ENCODE data around the gene ARHGEF17. TPM values are rescaled to one million over a fixed set of nuclear protein-coding genes. Genes with fewer than 3 reads are reported as not detected.

The ARHGEF17 gene
- total RNA-seq, 4 donors from 2014 or later = 54.0 to 125 (median 61.4) TPM

DNA sequence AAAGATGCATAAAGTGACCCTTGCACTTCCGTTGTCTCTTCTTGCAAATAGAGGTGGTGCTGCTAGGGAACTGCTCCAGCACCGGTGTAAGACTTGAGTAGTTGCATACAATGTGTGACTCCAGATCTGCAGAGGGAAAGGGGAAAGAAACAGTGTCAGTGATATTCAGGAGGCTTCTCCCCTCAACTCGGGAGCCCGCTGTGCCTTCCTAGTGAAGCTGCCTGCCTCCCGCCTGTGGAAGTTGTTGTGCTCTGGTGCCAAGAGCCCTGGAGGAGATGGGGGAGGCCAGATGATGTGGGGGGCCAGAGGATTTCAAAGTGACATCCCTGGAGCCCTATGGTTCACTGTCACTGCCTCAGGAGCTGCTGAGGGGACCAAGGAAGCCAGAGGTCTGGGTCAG, 98.5 kb downstream of the ARHGEF17 start:
- no peak for TF ChIP-seq POLR2A (IDR thresholded peaks at IDR 0.05)
- TF ChIP-seq, protein P1, sequence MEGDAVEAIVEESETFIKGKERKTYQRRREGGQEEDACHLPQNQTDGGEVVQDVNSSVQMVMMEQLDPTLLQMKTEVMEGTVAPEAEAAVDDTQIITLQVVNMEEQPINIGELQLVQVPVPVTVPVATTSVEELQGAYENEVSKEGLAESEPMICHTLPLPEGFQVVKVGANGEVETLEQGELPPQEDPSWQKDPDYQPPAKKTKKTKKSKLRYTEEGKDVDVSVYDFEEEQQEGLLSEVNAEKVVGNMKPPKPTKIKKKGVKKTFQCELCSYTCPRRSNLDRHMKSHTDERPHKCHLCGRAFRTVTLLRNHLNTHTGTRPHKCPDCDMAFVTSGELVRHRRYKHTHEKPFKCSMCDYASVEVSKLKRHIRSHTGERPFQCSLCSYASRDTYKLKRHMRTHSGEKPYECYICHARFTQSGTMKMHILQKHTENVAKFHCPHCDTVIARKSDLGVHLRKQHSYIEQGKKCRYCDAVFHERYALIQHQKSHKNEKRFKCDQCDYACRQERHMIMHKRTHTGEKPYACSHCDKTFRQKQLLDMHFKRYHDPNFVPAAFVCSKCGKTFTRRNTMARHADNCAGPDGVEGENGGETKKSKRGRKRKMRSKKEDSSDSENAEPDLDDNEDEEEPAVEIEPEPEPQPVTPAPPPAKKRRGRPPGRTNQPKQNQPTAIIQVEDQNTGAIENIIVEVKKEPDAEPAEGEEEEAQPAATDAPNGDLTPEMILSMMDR (IDR thresholded peaks at IDR 0.05) = no peak
- H3K9me3 ChIP-seq = no peaks in the 10 kb centered on the region
- H3K27me3 ChIP-seq = no peaks in the 10 kb centered on the region
- H3K4me1 ChIP-seq = no peaks in the 10 kb centered on the region
- H3K36me3 ChIP-seq = peaks cover 0 to 6% of the 10 kb centered on the region in 2 donors
- no peak overlapping the region for H3K4me3 ChIP-seq (replicated peaks in 1 of 3)
- WGBS, 2 donors = 85 to 86% methylated on average over 5 of the region's 5 CpGs
- no peak for DNase-seq
- no peak overlapping the region for H3K27ac ChIP-seq
- intact Hi-C loops (cut with DNase I) = no loop called here

DNA sequence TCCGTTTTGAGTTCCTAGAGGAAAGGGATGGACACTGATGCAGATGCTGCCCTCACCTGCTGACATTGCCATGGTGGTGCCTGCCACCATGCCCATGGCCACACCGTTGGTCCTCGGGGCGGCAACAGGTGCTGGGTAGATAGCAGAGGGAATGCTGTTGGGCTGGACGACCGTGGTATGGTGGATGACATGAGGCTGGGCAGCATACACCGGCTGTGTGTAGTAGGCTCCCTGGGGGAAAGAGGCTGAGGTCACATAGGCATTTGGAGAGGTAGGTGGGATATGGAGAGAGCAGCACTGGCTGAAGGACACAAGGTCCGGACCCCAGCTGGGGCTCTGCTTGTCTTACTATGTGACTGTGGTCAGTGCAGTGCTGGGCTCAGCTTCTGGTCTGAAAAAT, 101.4 kb downstream of the ARHGEF17 start:
- intact Hi-C loops (cut with DNase I) = no loop called here
- DNase-seq = no peak
- Histone ChIP-seq H3K27ac (no peak overlapping the region), H3K9me3 (no peaks in the 10 kb centered on the region), H3K4me3 (replicated peaks in 1 of 3) (no peak overlapping the region), H3K4me1 (no peaks in the 10 kb centered on the region), H3K36me3 (peaks cover 0 to 6% of the 10 kb centered on the region in 2 donors), H3K27me3 (no peaks in the 10 kb centered on the region)
- TF ChIP-seq, protein P1 (IDR thresholded peaks at IDR 0.05) = no peak
- no peak for TF ChIP-seq POLR2A (IDR thresholded peaks at IDR 0.05)
- 95 to 98% methylated on average over 8 of the region's 8 CpGs for WGBS, 2 donors

DNA sequence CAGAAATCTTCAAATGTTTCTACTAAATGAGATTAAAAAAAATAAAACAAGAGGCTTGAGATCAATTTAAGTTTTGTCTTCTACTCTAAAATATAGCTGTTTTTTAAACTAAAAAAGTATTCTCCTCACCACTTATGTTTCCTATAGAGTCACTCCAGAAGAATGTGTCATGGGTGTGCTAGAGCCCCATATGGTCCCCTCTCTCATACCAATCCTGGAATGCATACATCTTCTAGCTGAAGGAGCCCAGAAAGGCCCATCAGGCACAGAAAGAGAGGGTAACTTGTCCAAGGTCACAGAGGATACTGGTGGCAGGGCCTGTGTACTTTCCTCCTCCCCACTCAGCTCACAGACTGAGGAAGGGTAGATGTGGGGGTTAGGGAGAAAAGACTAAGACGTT, 102.6 kb downstream of the ARHGEF17 start:
- Histone ChIP-seq H3K27me3 (no peaks in the 10 kb centered on the region), H3K4me1 (no peaks in the 10 kb centered on the region), H3K27ac (no peak overlapping the region), H3K9me3 (no peaks in the 10 kb centered on the region), H3K4me3 (replicated peaks in 1 of 3) (no peak overlapping the region), H3K36me3 (peaks cover 0 to 6% of the 10 kb centered on the region in 2 donors)
- no peak for DNase-seq
- 67 to 94% methylated on average over 1 of the region's 1 CpG for WGBS, 2 donors
- TF ChIP-seq, protein P1 (IDR thresholded peaks at IDR 0.05) = no peak
- TF ChIP-seq POLR2A (IDR thresholded peaks at IDR 0.05) = no peak
- intact Hi-C loops (cut with DNase I) = no loop called here

DNA sequence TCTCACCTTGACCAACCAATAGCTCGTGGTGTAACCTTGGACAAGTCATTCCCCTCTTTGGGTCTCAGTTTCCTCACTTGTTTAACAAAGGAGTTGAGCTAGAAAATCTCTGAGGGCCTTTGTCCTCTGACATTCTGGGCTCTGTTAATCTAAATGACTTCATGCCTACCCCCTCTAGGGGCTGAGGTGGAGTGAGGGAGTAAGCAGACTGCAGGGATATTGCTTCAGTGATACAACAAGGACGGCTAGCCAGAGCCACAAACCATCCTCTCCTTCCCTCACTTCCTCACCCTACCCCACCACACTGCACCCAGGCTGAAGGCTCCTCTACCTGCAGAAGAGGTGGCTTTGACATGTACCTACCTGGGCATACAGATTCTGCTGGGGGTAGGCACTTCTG, 103.0 kb downstream of the ARHGEF17 start:
- TF ChIP-seq POLR2A (IDR thresholded peaks at IDR 0.05) = no peak
- TF ChIP-seq, protein P1 (IDR thresholded peaks at IDR 0.05) = no peak
- Histone ChIP-seq H3K27me3 (no peaks in the 10 kb centered on the region), H3K27ac (no peak overlapping the region), H3K9me3 (no peaks in the 10 kb centered on the region), H3K36me3 (peaks cover 0 to 5% of the 10 kb centered on the region in 2 donors), H3K4me3 (replicated peaks in 1 of 3) (no peak overlapping the region), H3K4me1 (no peaks in the 10 kb centered on the region)
- no peak for DNase-seq
- 86 to 94% methylated on average over 2 of the region's 2 CpGs for WGBS, 2 donors
- intact Hi-C loops (cut with DNase I) = no loop called here

DNA sequence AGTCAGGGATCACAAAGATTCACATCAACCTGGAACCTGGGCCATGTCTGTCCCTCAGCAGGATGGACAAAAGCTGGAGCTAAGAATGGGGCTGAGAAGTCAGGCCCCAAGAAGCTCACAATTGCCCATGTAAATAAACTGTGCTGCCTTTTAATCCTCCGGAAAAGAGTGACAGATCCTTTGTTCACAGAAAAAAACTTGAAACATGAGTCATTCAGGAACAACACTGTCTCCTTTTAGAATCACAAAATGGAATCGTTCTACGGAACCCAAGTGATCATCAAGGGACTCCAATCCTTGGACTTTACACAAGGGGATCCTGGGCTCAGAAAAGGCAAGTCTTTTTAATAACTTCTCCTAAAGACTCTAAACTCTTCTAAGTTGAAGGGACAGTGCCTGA, 104.2 kb downstream of the ARHGEF17 start:
- no peaks in the 10 kb centered on the region for H3K9me3 ChIP-seq
- H3K4me1 ChIP-seq = no peaks in the 10 kb centered on the region
- DNase-seq = no peak
- TF ChIP-seq, protein P1 (IDR thresholded peaks at IDR 0.05) = no peak
- TF ChIP-seq POLR2A (IDR thresholded peaks at IDR 0.05) = no peak
- no peaks in the 10 kb centered on the region for H3K27me3 ChIP-seq
- H3K36me3 ChIP-seq = no peaks in the 10 kb centered on the region
- intact Hi-C loops (cut with DNase I) = no loop called here
- no peak overlapping the region for H3K4me3 ChIP-seq (replicated peaks in 1 of 3)
- WGBS, 2 donors = 67 to 68% methylated on average over 3 of the region's 3 CpGs
- no peak overlapping the region for H3K27ac ChIP-seq

Measured in thyroid gland (tissue), 4 donors.